ENCODE measurements around the gene PNMA6E.

Gene PNMA6E

GRCh38 chrX:153446950-153447580, 45.9 kb upstream of the PNMA6E start:
- TF ChIP-seq ZFX (IDR thresholded peaks at IDR 0.05; ENCODE audit: borderline replicate concordance) (no peak), CTCF (IDR thresholded peaks at IDR 0.05) (no peak)
- no peak overlapping the region for H3K27ac ChIP-seq

GRCh38 chrX:153446636-153446936, 45.4 kb upstream of the PNMA6E start:
- TF ChIP-seq ZFX (IDR thresholded peaks at IDR 0.05; ENCODE audit: borderline replicate concordance) (no peak), CTCF (IDR thresholded peaks at IDR 0.05) (no peak)
- H3K27ac ChIP-seq = no peak overlapping the region

DNA sequence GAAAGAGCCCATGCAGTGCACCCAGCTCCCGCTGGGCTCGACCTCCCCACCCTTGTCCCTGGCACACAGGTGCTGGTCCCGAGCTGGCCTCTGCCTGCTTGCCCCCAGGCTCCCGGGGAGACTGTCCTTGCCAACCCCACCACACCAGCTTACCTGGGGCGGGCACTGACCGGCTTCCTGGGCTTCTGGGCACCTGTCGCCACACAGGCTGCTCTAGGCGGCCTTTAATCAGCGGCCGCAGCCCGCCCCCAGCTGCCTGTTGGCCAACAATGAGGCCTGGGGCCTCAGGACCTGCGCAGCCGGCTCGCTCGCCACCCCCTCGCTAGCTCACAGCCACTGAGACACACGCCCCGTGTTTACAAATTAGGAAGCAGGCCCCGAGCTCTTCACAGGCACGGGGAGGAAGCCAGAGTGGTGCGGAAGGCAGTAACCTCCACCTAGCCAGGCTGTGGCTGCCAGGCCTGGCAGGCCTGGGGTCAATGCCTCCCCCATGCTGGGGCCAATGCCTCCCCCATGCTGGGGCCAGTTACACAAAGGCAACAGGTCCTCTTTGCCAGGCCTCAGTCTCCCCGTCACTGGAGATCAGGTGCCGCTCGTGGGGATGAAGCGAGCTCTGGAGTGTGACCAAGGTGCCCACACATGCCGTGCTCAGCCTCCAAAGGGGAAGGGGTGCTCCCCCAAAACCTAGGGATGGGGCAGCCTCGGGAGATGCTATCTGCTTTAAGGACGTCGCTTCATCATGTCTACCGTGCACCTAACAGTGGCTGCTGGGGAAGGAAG, 44.9 kb upstream of the PNMA6E start, which contains the start of gene TREX2:
Gene TREX2, minus strand, starts transcription at position 201 of the 780 bp plus-strand sequence. CDS start 626 bp downstream, outside the sequence.
- TF ChIP-seq ZFX (IDR thresholded peaks at IDR 0.05; ENCODE audit: borderline replicate concordance) (no peak), CTCF (IDR thresholded peaks at IDR 0.05) (no peak)
- H3K27ac ChIP-seq = no peak within 1 kb of the TSS

DNA sequence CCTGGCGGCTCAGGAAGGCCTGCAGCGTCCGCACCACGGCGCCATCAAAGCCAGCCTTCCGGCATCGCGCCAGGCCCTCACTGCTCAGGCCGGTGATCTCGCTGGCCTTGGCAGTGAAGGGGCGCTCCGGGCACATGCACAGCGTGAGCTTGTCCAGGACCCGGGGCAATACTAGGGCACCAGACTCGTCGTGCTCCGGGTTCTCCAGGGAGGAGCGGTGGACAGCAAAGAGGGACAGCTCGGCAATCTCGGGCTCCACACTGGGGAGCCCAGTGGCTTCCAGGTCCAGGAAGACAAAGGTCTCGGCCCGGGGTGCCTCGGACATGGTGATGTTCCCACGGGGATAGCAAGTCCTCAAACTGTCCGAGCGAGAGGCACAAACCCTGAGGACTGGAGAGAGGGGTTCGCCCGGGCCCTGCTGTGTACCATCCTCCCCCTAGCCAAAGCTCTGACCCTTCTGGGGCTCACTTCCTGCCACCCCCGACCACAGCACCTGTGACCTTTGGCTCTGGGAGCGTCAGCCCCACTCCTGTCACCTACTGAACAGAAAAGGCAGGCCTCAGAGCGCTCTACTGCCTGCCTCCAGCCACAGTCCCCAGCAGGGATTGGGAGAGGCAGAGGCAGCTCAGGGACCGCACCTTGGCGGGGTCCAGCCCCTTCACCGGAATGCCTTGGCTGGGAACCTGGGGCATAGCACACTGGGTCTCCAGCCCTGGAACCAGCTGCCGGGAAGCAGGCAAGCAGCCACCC, 44.1 kb upstream of the PNMA6E start:
- TF ChIP-seq ZFX (IDR thresholded peaks at IDR 0.05; ENCODE audit: borderline replicate concordance) (no peak), CTCF (IDR thresholded peaks at IDR 0.05) (no peak)
- H3K27ac ChIP-seq = no peak overlapping the region

- H3K27ac ChIP-seq = no peak overlapping the region
- TF ChIP-seq ZFX (IDR thresholded peaks at IDR 0.05; ENCODE audit: borderline replicate concordance) (no peak), CTCF (IDR thresholded peaks at IDR 0.05) (no peak)
Observed at GRCh38 chrX:153444333-153445011, 43.3 kb upstream of the PNMA6E start.

- no peak overlapping the region for H3K27ac ChIP-seq
- TF ChIP-seq ZFX (IDR thresholded peaks at IDR 0.05; ENCODE audit: borderline replicate concordance) (no peak), CTCF (IDR thresholded peaks at IDR 0.05) (no peak)
Observed at GRCh38 chrX:153443476-153444332, 42.6 kb upstream of the PNMA6E start.

Data from 22Rv1 (cell line).